Fibroblast of skin of abdomen (primary cell): ENCODE data around the gene NOL4L. TPM values are rescaled to one million over a fixed set of nuclear protein-coding genes. Genes with fewer than 3 reads are reported as not detected.

Source experiments
- DNase-seq: peaks from one replicate; pipeline ENCODE4 v3.0.0-alpha.2; 2013
- polyA plus RNA-seq, 2 experiments: library from polyadenylated mRNA; unstranded; fragments of 120-200 nt; gene quantifications; one replicate each; pipeline ENCODE4 v1.2.1, GENCODE V29; 2013; ENCODE audit not compliant: insufficient read length in 2 of 2

Gene NOL4L, protein sequence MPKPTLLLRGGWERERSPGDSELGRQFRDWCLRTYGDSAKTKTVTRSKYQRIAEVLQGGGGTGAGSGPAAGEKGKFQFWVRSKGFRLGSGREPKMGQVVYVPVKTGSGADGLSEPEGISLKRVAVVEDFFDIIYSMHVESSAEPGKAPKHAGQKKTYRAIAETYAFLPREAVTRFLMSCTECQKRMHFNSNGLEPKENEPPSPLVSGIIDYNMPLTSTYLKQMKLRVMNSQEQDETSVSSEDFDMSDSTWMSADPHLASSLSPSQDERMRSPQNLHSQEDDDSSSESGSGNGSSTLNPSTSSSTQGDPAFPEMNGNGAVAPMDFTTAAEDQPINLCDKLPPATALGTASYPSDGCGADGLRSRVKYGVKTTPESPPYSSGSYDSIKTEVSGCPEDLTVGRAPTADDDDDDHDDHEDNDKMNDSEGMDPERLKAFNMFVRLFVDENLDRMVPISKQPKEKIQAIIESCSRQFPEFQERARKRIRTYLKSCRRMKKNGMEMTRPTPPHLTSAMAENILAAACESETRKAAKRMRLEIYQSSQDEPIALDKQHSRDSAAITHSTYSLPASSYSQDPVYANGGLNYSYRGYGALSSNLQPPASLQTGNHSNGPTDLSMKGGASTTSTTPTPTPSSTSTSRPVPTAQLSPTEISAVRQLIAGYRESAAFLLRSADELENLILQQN
- 19.7 TPM for polyA plus RNA-seq (2013, experiment 1 of 2; ENCODE audit: insufficient read length)
- polyA plus RNA-seq (2013, experiment 2 of 2; ENCODE audit: insufficient read length) = 22.2 TPM

DNA sequence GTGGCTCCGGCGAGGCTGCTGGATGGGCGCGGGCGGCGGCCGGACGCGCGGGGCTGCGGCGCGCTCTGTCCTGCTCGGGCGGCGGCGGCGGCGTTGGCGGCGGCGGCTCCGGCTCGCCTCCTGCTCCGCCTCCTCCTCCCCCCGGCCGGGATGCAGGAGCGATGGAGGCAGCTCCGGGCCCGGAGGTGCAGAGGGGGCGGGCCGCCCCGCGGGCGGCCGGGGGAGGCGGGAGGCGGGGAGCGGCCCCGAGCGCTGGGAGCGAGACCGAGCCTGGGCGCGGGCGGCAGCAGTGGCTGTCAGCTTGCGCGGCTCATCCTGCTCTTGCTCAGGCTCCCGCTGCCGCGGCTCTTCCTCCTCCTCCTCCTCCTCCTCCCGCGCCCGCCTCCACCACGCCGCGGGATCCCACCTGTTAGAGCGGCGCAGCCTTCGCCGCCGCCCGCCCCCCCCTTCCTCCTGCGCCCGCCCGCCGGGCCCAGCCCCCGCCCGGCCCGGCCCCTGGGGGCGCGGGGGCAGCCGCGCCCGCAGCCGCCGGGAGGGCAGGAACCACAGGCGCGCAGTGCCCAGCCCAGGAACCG lies at the start of gene NOL4L:
NOL4L (minus strand) TSS at position 323 of the 575 bp plus-strand sequence. CDS start 443 bp downstream, outside the sequence.
- peak; percentile 33 for DNase-seq

- DNase-seq = peak; percentile 64
Measured at GRCh38 chr20:32634041-32634805, 49.1 kb upstream of the NOL4L start.

GRCh38 chr20:32632461-32633354 lies 47.6 kb upstream of the NOL4L start:
- no peak for DNase-seq

DNA sequence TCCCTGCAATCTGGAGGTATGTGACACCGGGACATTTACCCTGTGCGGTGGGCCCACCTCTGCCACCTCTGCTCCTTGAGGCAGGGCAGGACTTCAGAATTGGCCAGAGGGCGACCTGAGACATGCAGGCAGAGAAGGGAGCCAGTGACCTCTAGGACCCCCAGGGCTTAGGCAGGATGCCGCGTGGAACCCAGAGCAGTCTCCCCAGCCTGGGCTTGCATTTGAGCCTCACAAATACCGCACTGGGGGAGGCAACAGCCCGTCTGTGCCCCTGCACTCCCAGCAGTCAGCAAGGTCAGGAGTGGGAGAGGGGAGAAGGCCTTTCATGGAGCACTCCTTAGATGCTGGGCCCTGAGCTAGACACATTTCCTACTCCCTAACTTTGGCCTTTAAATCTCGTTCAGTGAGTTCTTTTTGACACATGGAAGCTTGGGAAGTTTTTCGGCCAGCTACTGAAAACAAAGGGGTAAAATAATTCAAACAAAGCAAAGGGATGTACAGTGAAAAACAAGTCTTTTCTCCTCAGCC lies 46.9 kb upstream of the NOL4L start:
- no peak for DNase-seq

GRCh38 chr20:32629813-32630212 lies 44.7 kb upstream of the NOL4L start:
- no peak for DNase-seq

DNA sequence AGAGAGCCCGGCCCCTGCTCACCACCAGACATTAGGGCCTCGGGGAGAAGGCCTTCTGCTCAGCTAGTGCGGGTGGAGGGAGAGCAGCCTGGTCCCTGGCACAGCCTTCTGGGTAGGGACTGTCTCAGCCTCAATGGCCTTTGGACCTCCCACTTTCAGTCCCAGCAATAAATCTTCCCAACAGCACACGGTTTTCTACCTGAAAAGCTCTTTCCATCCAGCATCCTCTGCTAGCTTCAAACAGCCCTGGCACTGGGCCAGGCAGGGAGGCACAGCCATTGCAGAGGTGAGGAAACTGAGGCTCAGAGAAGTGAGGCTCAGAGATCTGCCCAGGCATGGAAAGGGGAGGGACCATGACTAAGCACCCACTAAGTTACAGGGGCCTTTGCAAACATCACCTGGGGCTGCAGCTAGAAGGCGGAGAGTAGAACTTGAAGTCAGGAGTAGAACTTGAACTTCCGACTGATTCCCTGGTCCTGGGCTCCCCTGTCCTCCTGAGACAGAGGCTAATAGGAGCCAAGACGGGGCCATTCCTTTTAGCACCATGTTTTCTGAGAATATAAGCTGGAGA lies 43.9 kb upstream of the NOL4L start:
- DNase-seq = no peak

GRCh38 chr20:32626859-32627636 lies 41.9 kb upstream of the NOL4L start:
- no peak for DNase-seq

GRCh38 chr20:32626407-32626806 lies 41.3 kb upstream of the NOL4L start:
- DNase-seq = no peak

GRCh38 chr20:32625996-32626395 lies 40.9 kb upstream of the NOL4L start:
- no peak for DNase-seq

DNA sequence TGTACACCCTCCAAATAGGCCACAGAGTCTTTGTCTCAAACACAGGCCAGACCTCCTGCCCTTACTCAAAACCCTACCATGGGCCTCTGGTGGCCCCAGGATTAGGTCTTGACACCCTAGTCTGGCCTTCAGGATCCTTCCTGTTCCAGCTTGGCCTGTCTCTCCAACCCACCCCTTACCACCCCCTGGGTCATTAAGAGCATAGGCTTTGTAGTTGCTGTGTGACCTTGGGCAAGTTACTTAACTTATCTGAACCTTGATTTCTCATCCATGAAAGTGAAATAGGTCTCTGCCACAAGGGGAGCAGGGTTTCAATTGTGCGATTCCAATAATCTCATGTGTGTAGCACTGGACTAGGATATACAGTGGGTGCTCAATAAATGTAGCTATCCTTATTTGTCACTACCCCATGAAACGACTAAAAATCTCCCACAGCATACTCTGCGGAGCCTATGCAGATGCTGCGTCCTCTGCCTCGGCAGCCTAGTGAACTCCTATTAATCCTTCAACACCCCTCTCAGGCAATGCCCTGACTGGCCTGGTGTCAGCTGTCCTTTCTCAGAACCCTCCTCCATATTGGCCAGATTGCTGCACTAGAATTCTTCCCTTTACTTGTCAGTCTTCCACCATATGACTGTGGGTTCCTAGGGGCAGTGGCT lies 39.7 kb upstream of the NOL4L start:
- DNase-seq = no peak

DNA sequence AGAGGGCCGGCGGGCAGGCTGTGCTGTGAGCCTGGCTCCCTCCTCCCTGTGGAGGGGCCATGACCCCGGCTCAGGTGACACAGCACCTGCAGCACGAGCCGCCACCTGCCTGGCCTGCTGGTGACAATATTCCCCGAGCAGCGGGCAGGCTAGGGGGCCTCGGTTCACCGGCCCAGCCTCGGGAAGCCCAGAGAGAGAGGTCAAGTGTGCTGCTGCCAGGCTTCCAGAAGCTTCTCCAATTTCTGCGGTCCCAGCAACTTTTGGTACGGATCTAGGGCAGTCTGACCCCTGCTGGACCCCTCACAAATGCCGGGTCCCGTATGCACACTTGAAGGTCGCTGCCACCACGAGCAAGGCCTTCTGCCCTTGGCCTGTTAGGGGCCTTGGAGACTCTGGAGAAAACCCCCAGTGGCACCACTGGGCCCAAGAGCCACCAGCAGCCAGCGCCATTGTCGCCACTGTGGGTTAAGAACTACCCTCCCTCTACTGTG lies 38.6 kb upstream of the NOL4L start:
- no peak for DNase-seq

GRCh38 chr20:32622585-32623468 lies 37.7 kb upstream of the NOL4L start:
- no peak for DNase-seq

- no peak for DNase-seq
Measured at GRCh38 chr20:32621891-32622584, 36.9 kb upstream of the NOL4L start.

GRCh38 chr20:32621071-32621890 lies 36.1 kb upstream of the NOL4L start:
- no peak for DNase-seq

DNA sequence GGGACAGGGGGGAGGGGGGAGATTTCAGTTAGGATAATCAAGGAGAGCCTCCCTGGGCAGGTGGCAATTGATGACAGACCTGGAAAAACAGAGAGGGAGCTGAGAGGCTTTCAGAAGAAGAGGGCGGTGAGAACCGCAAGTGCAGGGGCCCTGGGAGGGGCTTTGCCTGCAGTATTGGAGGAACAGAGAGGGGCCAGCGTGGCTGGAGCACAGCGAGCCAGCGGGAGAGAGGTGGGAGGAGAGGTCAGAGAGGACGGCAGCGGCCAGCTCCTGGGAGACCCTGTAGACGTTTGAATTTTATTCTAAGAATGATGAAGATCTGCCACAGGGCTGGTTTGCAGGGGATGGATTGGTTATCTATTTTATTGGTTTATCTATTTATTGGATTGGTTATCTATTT lies 34.5 kb upstream of the NOL4L start:
- DNase-seq = no peak

GRCh38 chr20:32614772-32615171 lies 29.6 kb upstream of the NOL4L start:
- no peak for DNase-seq

GRCh38 chr20:32614303-32614702 lies 29.2 kb upstream of the NOL4L start:
- no peak for DNase-seq
